CD4-positive, alpha-beta T cell (primary cell): ENCODE measurements around the gene GPR162. TPM values are rescaled to one million over a fixed set of nuclear protein-coding genes. Genes with fewer than 3 reads are reported as not detected.

Experiments used
- ATAC-seq: fragments of 200-7000 bp; cut with Tn5 transposase; one replicate; pipeline ENCODE4 v1.10.0; 2022; ENCODE audit warnings: mild to moderate bottlenecking; ENCODE audit not compliant: poor library complexity
- CTCF ChIA-PET: fragments of 350-600 bp; sonication (Branson Sonifier 250); formaldehyde crosslinking; loops from one replicate; lab custom pipeline; 2021; ENCODE audit warnings: antibody characterized with exemption, inconsistent platforms; lab: Charles Lee
- POLR2A ChIA-PET: fragments of 350-600 bp; sonication (Branson Sonifier 250); formaldehyde crosslinking; loops from one replicate; lab custom pipeline; 2021; ENCODE audit warnings: antibody characterized with exemption, inconsistent platforms; lab: Charles Lee
- DNase-seq, 14 experiments: peaks; one replicate each; pipeline ENCODE4 v3.0.0-alpha.2; 2013 to 2020; ENCODE audit warnings: mixed read lengths in 2 of 14
- H3K27ac ChIP-seq, 2 donors: one replicate each; pipeline versions ENCODE4 v1.5.1 to v1.7.0; 2013; ENCODE audit warnings: low read length in 2 of 2, low read depth in 1 of 2, mild to moderate bottlenecking in 1 of 2
- H3K27me3 ChIP-seq, 2 experiments: 1 replicate in 1 of 2; 2 replicates in 1 of 2; pipeline versions ENCODE4 v1.6.1 to v1.7.0; 2013; ENCODE audit warnings: low read length in 2 of 2, control low read depth in 1 of 2, mild to moderate bottlenecking in 1 of 2, moderate library complexity in 1 of 2; ENCODE audit not compliant: insufficient read depth in 2 of 2, control insufficient read depth in 1 of 2
- H3K36me3 ChIP-seq: one replicate; pipeline ENCODE4 v1.6.1; 2013; ENCODE audit warnings: low read length, control low read depth; ENCODE audit not compliant: insufficient read depth
- H3K4me1 ChIP-seq: one replicate; pipeline ENCODE4 v1.6.1; 2013; ENCODE audit warnings: low read length, control low read depth; ENCODE audit not compliant: insufficient read depth
- H3K4me3 ChIP-seq: one replicate; pipeline ENCODE4 v1.5.1; 2013; ENCODE audit warnings: mild to moderate bottlenecking, low read length, moderate library complexity
- H3K9me3 ChIP-seq, 2 experiments: 1 replicate in 1 of 2; 2 replicates in 1 of 2; pipeline versions ENCODE4 v1.6.1 to v1.7.0; 2013; ENCODE audit warnings: low read length in 2 of 2, mild to moderate bottlenecking in 2 of 2, control low read depth in 1 of 2, moderate library complexity in 1 of 2; ENCODE audit not compliant: control insufficient read depth in 1 of 2, insufficient read depth in 1 of 2
- H3K27ac Mint-ChIP-seq: one replicate; pipeline ENCODE4 v1.8.0; 2020; ENCODE audit warnings: mixed read lengths
- H3K27me3 Mint-ChIP-seq: one replicate; pipeline ENCODE4 v1.8.0; 2021; ENCODE audit warnings: mixed read lengths
- H3K36me3 Mint-ChIP-seq: one replicate; pipeline ENCODE4 v1.8.0; 2021; ENCODE audit warnings: low read depth, mixed read lengths
- H3K4me1 Mint-ChIP-seq: one replicate; pipeline ENCODE4 v1.8.0; 2021; ENCODE audit warnings: low read depth, mixed read lengths
- H3K4me3 Mint-ChIP-seq: one replicate; pipeline ENCODE4 v1.8.0; 2020; ENCODE audit warnings: mild to moderate bottlenecking, mixed read lengths
- H3K9me3 Mint-ChIP-seq: one replicate; pipeline ENCODE4 v1.8.0; 2020; ENCODE audit warnings: mixed read lengths
- CTCF ChIP-seq: fragments of 200-600 bp; IDR thresholded peaks from one replicate; pipeline ENCODE4 v1.8.0; 2022; ENCODE audit warnings: antibody characterized with exemption, mild to moderate bottlenecking
- intact Hi-C, 2 experiments: fragments of 100-400 bp; cut with DNase I in 1 of 2; cut with micrococcal nuclease in 1 of 2; formaldehyde crosslinking; loops; one replicate each; pipeline versions ENCODE4 v1.15.1 to v1.9.0; 2023 to 2025; cut with DNase I, micrococcal nuclease
- total RNA-seq, 174 experiments: library from RNA in 2 of 174; stranded (reverse) in 2 of 174; gene quantifications; one replicate each; pipeline ENCODE4 v1.2.3 and lab custom pipeline; 2021 to 2026

GPR162 gene
- total RNA-seq, 2 experiments from 2014 or later: not detected

DNA sequence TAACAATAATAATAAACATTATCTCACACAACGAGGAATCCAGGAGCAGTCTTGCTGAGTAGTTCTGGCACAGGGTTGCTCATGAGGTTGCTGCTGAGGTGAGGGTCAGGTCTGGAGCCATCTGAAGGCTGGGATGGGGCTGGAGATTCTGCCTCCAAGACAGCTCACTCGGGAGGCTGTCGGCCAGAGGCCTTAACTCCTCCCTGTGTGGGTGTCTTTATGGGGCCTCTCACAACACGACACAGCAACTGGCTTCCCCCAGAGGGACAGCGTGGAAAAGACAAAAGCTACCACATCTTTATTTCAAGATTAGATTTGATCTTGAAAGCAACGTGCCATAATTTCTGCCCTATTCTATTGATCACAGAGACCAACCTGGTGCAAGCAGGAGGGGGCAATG is 39.5 kb upstream of the GPR162 start:
- TF ChIP-seq CTCF: no peak
- POLR2A ChIA-PET: interaction anchor here (0.6 to 2.0 kb wide), 7 partner anchors 8 to 161 kb away, joined by 3 to 5 read pairs (median 3); partner anchors contain the start of genes MLF2, RNU7-1 and ZNF384
- peak overlapping the region; percentile 93 for H3K27ac Mint-ChIP-seq
- peak overlapping the region in 1 of 2 donors; percentile 52 for H3K27ac ChIP-seq
- no peaks in the 10 kb centered on the region for H3K36me3 Mint-ChIP-seq
- H3K4me3 Mint-ChIP-seq: no peak overlapping the region
- no peaks in the 10 kb centered on the region for H3K27me3 Mint-ChIP-seq
- peaks cover 69% of the 10 kb centered on the region for H3K4me1 Mint-ChIP-seq
- H3K27me3 ChIP-seq: no peaks in the 10 kb centered on the region
- peaks cover 85% of the 10 kb centered on the region for H3K4me1 ChIP-seq
- intact Hi-C loops: no loop called here
- CTCF ChIA-PET: interaction anchor here (1.9 kb wide), 1 partner anchor 15 kb away, joined by 5 read pairs; no protein-coding TSS in a partner anchor
- H3K4me3 ChIP-seq: no peak overlapping the region
- no peaks in the 10 kb centered on the region for H3K9me3 ChIP-seq
- no peaks in the 10 kb centered on the region for H3K36me3 ChIP-seq
- ATAC-seq (no peak), DNase-seq (no peak)
- H3K9me3 Mint-ChIP-seq: no peaks in the 10 kb centered on the region

- peaks cover 91% of the 10 kb centered on the region for H3K4me1 ChIP-seq
- TF ChIP-seq CTCF: no peak
- Mint-ChIP-seq H3K9me3 (no peaks in the 10 kb centered on the region), H3K27ac (peak overlapping the region; percentile 93), H3K36me3 (no peaks in the 10 kb centered on the region), H3K4me3 (peak overlapping the region; percentile 39), H3K4me1 (peaks cover 72% of the 10 kb centered on the region), H3K27me3 (no peaks in the 10 kb centered on the region)
- no peak for ATAC-seq
- DNase-seq: peak in 1 of 14 experiments; percentile 35
- H3K9me3 ChIP-seq: no peaks in the 10 kb centered on the region
- intact Hi-C loops: no loop called here
- CTCF ChIA-PET: no interaction called here
- POLR2A ChIA-PET: interaction anchor here (0.6 to 2.0 kb wide), 6 partner anchors 8 to 94 kb away, joined by 3 to 5 read pairs (median 4); partner anchors contain the start of genes MLF2 and ZNF384
- no peak overlapping the region for H3K4me3 ChIP-seq
- no peaks in the 10 kb centered on the region for H3K36me3 ChIP-seq
- no peaks in the 10 kb centered on the region for H3K27me3 ChIP-seq
- H3K27ac ChIP-seq: peak overlapping the region in 1 of 2 donors; percentile 52
Observed at GRCh38 chr12:6782850-6783566, 38.6 kb upstream of the GPR162 start.

DNA sequence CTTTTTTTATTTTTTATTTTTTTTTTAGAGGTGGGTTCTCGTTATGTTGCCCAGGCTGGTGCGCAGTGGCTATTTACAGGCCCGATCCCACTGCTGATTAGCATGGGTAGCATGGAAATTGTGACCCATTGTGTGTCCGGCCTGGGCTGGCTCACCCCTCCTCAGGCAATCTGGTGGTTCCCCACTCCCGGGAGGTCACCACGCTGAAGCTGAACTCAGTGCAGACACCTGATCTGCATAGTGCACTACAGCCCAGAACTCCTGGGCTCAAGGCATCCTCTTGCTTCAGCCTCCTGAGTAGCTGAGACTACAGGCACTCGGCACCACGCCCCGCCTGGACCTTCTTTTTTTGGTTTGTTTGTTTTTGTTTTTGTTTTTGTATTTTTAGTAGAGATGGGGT is 37.8 kb upstream of the GPR162 start:
- CTCF ChIA-PET: interaction anchor here (1.4 to 1.9 kb wide), 2 partner anchors 17 to 88 kb away, joined by 3 to 5 read pairs; no protein-coding TSS in a partner anchor
- Mint-ChIP-seq H3K27ac (peak overlapping the region; percentile 93), H3K4me3 (peak overlapping the region; percentile 7), H3K4me1 (peaks cover 71% of the 10 kb centered on the region), H3K27me3 (no peaks in the 10 kb centered on the region), H3K9me3 (no peaks in the 10 kb centered on the region), H3K36me3 (no peaks in the 10 kb centered on the region)
- Histone ChIP-seq H3K36me3 (no peaks in the 10 kb centered on the region), H3K4me3 (no peak overlapping the region), H3K9me3 (no peaks in the 10 kb centered on the region), H3K4me1 (peaks cover 89% of the 10 kb centered on the region), H3K27ac (peak overlapping the region in 1 of 2 donors; percentile 24), H3K27me3 (no peaks in the 10 kb centered on the region)
- POLR2A ChIA-PET: interaction anchor here (0.6 to 1.2 kb wide), 2 partner anchors 31 to 90 kb away, joined by 3 to 4 read pairs; partner anchors contain the start of gene MLF2
- no peak for ATAC-seq
- intact Hi-C loops: no loop called here
- no peak for TF ChIP-seq CTCF
- DNase-seq: no peak
